ENCODE data around the gene BOD1L1.

The BOD1L1 gene

DNA sequence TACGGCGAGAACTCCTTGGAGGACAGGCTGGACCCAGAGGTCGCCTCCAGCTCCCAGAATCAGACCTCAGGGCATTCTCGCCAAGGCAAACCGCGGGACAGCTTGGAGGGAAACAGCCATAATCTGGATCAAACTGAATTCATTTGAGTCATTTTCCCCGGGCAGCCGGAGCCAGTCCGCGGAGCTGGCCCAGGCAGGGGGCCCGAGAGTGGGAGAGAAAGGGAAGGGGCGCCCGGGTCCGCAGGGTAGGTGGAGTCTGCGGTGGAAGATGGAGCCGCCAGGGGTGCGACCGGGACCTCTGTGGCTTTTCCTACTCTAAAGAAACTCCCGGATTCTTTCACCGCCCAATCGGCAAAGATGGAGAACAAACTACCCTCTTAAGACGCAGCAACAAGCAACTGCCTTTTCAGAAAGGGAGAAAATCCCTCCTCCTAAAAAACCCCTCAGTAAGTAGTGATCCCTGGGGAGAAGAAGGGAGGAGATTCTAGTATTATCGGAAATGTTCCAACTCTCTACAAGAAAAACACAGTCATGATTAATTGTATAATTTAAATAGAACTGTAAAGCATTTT lies 88.4 kb downstream of the BOD1L1 start:
- DNase-seq (ENCODE audit: low read depth), result no peak

DNA sequence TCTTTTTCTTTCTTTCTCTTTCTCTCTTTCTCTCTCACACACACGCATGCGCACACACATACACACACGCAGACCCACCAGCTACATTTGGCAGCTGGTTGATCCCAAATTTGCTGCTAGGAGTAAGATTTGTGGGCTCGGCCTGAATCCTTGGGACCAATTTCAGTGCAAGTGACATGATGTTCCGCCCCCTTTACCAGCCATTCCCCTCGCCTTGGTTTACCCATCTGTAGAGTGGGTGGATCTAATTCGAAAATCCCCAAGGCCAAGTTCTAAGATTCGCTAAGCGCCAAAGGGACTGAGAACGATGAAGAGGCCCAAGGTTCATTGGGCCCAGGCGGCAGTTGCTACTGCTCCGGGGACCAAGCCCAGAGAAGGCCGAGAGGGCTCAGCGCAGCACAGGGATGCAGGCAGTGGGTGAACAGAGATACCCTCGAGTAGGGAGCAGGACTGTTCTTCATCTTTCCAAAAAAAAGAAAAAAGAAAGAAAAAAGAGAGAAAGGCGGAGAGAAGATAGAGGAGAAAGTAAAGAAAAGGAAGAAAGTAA lies 89.0 kb downstream of the BOD1L1 start:
- DNase-seq (ENCODE audit: low read depth), result no peak

DNA sequence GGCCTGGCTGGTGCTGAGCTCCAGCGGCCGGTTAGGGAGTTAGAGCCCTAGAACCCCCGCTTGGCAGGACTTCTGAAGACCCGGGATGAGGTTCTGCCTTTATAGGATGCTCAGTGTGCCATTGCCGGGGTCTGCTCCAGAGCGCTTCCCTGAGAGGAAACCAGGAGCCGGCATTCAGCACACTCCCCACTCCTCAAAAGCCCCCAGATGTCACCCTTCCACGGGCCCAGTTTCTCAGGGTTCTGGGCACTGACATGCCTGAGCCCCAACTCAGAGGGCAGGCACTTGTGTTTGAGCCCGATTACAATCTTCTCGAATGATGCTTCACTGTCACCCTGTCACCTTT lies 89.7 kb downstream of the BOD1L1 start:
- no peak for DNase-seq (ENCODE audit: low read depth)

DNA sequence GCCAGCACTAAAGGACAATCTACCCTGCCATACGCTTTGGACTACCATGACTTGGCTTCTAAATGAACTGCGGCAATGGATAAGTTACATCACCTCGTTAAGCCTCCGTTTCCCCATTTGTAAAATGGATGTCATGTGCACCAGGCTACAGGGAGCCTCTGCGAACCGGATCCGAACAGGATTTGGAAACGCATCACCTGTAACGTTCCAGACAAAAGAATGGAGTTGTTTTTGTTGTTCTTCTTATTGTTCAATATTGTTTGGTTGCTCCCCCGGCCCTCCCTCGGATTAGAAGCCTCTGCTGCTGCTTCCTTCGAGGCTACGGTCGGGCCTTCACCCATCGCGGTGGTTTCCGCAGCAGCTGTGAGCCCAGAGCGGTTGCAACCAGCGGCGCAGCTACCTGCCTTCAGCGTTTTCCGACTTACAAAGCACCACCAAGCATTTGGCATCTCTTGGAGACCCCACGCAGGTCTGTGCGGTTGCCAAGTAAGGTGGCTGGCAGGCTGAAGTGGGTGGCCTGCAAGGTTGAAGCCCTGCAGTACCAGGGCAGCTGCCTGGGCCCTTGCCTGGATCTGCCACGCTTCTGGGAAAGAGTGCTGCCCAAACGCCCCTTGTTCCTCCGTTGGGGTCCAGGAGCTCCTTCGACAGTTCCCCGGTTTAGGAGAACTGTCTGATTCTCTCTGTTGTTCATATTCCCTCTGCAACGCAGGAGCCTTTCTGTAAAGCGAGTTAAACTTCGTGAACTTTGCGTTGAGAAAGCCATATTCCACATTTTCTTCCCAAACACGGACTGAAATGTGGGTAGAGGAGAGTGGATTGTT lies 90.3 kb downstream of the BOD1L1 start:
- no peak for DNase-seq (ENCODE audit: low read depth)

DNA sequence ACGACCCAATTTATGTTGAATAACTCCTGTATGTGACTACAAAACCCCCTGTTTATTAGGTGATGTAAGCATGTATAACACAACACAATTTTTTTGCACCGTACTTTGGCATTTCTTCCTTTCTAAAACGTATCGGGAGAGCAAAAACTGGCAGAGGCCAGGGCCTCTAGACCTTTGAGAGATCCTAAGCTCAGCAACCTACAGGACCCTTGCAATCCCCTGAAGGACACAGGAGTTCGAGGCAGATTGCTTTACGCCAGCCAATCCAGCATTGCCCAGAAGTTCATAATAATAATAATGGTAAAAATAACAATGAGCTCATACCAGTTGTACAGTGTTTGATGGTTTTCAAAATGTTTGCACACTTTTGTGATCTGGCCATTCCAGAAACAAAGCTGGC lies 90.9 kb downstream of the BOD1L1 start:
- DNase-seq (ENCODE audit: low read depth), result no peak

DNA sequence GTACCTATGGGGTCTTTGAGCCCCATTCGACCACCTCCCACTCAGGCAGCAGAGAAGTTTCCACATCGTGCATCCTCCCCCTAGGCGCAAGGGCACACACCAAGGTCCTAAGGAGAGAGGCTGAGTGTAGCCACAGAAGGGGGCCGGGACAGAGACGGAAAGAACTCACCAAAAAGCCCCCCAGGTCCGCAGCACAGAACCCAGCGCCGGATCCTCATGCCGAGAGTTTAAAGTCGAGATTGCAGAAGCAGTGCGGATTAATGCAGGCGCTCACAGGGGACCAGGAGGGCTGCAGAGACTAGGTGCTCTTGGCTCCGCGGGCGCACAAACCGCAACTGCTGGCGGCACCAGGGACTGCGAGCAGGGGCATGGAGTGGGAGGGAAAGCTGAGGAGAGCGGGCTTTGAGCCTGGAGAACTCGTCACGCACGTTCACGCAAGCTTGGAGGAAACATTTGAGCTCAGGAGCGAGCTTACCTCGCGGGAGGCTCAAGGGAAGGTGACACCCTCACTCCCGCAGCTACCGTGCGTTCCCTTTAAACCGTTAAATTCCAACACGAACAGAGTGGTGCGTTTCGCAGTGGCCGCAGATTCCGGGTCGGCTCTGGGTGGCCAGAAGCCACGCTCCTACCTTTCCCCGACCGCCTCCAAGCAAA lies 91.7 kb downstream of the BOD1L1 start:
- no peak for DNase-seq (ENCODE audit: low read depth)

DNA sequence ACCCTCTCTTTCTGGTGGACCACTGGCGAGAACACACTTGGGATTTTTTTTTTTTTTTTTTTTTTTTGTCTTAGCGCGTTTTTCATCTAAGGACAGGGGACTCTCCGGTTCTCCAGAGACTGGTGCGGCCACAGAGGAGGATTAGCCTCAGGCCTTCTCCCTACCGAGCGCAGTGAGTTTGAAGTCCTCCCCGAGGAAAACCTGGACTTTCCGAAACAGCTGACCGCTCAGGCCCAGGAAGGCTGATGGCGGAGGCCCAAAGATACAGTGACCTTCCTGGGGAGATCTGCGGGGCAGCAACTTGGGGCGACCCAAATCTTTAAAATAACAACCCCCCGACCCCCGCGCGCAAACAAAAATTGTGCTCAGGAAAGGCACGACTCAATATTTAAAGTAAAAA lies 92.4 kb downstream of the BOD1L1 start:
- DNase-seq (ENCODE audit: low read depth), result no peak

DNA sequence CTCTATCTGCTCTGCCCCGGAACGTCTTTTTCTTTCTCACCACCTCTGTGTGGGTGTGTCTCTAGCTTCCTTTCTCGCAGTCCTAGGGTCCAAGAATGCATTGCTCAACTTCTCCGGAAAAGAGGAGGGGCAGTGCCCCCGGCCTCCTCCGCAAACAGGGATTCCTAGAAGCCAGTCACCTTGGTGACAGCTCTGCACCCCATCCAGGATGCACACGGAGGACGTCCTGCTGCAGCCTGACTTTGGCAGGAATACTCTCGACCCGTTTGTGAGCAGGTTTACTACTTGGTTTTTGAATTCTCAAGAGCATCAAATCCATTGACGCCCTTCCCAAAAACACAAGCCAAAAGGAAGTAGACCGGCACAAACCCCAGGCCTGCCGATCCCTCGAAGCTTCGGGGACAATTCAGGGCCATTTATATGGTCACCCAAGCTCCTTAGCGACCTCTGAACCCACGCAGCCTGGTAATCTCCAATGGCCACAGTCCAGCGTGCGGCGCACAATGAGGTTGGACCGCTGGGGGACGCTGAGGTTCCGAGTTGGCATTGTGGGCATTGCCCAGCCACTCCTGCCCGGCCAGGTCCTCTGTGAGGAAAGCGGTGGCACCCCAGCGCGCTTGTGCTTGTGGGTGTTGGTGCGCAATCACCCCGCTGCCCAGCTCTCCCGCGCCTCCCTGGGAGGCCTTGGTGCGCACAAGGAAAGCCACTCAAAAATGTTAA lies 93.0 kb downstream of the BOD1L1 start:
- DNase-seq (ENCODE audit: low read depth), result no peak

DNA sequence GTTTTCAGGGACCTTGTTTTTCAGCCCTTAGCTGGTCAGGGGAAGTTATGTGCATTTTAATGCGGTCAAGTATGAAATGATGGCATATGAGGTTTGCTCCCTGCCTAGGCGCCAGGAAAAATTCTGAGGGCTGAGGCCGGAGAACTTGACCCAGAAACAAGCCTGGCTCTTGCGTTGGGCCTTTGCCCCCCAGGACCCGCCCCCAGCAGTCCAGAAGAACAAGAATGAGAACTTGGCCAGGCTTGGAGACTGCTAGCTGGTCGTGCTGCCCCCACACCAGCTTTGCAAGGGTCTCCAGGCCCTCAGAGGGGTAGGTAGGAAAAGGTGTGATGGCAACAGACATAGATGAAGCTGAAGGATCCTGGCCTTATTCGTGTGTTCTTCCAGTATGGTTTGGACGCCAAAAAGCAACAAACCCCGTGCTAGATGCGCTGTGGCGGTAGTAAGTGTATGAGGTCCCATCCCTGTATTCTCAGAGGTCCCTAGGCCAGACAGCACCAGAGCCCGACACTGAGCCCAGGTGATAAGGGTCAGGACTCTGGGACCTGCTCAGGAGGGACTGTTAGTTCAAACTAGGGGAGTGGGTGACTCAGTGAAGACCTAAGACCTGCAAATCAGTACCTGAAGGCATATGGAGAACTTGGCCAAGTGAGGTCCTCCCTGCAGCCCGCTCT lies 93.7 kb downstream of the BOD1L1 start:
- no peak for DNase-seq (ENCODE audit: low read depth)

DNA sequence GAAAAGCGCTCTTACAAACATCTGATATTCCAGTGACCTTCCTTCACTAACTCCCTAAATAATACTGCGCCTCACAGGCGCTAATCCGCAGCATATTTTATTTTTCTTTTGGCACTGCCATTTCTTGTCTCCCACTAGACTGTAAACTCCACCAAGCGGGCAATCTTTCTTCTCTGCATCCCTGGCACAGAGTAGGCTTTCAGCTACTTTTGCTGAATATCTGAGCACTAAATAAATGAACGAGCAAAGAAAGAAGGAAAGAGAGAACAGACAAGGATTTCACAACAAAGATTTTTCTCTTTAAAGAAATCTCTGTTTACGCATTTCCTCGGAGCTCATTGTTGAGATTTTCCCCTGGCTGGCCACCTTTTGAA lies 95.9 kb downstream of the BOD1L1 start:
- DNase-seq (ENCODE audit: low read depth), result no peak

DNA sequence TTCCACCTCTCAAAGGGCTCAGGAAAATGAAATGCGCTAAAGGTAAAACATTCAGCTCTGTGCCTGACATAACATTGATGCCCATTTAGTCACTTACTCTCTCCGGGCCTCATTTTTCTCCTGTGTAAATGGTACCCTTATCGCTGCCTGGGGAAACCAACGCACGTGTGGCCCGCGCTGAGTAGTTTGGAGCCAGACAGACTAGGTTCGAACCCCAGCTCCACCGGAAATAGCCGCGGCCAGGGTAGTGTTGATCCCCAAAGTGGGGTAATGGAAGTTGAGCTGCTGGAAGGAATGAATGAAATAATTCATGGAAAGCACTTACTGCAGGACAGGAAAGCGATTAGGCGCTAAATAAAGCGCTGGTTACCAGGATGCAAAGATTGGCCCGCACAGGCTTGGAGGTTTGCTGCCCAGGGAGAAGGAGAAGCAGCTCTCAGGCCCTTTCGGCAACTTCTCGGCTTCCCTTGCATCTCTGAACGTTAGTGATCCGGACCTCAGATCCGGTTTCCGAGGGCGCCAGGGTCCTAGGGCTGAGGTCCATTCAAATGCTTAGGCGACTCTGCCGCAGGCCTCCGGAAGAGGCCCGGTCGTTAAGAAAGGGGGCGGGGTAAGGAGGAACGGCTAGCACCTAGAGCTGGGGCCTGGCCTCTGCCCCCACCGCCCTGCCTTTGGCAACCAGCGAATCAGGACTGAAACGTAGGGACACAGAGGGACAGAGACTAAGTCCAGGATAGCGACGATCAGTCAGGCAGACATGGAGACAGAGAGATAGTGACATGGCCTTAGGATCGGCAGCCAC lies 96.5 kb downstream of the BOD1L1 start:
- no peak for DNase-seq (ENCODE audit: low read depth)

DNA sequence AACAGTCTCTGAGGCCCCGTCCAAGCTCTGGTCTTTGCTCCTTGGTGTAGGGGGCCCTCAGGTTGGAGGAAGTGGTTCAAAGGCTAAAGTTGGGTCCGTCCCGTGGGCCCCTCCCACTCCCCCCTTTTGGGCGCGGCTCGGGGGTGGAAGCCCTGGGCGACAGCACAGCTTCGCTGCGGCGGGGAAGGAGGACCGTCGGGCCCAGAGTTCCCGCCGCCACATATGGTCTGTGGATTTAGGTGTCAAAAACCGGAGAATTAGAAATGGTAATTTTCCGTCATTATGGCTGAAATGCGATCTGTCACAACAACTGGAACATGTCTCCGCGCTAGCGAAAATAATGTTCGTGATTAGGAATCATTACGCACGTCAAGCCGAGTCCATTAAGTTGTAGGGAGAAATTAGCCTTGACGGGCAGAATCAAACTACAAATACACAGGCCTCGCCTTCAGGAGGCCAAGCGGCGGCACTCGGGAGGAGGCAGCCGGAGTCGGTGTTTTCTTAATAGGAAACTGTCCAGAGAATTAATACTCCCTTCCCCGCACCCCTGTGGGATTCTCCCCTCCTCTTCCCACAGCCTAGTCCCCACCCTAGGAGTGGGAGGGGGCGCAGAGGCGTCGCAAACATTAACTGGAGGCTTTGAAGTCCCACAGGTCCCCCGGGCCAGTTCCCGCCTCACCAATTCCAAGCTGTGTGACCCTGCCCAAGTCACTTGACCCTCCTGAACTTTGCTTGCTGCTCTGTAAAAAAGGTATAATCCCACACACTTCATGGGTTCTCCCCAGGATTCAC lies 98.2 kb downstream of the BOD1L1 start:
- no peak for DNase-seq (ENCODE audit: low read depth)

DNA sequence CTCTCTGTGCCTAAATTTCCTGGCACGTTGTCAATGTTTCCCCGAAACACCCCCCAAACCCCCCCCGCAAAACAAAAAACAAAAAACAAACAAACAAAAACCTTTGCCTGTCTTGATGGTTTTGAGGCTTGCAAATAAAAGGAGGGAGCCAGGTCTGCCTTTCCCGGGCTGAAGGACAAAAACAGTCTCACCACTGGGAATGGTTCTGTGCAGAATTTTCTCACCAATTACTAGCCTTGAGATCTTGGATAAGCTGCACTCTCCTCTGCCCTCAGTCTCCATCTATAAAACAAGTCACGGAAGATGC lies 98.8 kb downstream of the BOD1L1 start:
- DNase-seq (ENCODE audit: low read depth), result no peak

DNA sequence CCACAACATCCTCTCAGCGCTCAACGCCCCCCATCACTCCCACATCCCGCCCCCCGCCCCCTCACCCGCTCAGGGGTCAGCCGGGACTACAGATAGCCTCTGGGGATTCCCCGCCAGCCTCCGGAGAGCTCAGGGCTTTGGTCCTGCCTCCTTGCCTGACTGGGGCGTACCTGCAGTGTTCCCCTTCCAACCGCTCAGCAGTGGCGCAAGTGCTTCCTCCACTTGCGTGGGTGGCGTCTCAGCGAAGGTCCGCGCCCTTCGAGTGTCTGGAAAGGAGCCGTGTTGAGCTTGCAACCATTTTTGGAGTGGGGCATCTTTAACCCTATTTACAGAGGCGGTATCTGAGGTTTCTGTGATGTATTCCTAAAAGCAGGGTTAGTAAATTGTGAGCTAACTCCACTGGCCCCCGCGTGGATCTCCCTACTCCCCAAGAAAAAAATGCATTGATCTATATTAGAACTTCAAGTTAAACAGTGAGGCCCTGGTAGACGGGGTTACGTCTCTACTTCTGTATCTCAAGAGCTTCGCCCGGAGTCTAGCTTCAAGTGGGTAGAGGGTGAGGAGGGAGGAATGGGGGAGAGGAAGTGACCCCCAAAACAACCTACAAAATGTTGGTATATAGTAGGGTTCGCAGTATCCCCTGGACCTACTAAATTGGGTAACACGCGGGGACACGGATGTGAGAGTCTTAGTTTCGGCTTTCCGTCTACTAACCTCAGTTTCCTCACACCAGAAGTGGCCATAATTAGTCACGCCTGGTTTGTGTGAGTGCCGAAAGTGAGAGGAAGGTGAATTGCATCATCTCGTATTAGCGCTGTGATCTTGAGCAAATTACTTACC lies 99.3 kb downstream of the BOD1L1 start:
- DNase-seq (ENCODE audit: low read depth), result no peak

DNA sequence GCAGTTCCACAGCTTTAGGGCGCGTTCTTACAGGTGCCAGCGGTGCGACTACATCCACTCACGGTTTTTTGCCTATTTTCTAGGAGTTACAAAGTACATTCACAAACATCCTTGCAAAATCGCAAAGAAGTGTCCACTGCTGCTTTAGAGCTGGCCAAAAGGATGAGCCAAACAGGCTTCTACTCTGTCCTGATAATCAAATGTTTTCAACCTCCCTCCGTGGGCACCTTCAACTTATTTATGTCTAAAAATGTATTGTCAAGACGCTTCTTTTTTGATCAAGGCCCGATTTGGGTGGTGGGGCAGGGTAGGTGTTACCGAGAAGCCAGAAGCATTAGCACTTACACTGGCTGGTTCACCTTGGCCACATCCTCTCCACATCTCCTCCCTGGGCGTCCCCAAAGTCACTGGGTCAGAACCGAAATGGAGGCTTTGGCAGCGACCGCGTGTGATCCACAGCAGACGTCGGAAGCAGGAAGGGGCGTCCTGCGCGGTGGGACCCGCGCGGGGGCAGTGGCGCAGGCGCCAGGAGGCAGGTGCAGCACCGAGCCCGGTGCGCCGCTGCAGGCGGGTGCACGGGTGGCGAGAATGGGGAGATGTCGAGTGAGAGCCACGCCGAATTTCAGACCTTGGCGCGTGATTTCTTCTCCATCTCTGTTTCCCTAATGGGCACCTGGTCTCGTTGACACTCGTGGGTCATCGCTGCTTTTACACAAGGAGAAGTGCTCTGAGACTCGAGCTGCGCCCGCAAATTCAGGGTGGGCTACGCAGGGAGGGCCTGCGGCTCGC lies 100.1 kb downstream of the BOD1L1 start:
- no peak for DNase-seq (ENCODE audit: low read depth)

DNA sequence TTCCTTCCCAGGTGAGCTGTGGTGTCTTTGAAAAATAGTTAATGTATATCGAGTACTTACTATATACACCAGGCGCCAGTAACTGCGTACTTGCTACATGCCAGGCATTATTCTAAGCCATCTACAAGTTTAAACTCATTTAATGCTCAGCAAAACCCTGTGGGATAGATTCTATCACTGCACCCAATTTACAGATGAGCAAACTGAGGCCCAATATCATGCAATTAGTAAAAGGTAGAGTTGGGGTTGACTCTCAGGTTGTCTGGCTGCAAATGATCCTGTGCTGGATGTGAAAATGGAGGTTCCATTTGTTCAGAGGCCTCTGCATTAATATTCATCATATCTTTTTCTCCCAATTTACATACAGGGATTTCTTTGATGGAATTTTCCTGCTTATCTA lies 100.9 kb downstream of the BOD1L1 start:
- no peak for DNase-seq (ENCODE audit: low read depth)

DNA sequence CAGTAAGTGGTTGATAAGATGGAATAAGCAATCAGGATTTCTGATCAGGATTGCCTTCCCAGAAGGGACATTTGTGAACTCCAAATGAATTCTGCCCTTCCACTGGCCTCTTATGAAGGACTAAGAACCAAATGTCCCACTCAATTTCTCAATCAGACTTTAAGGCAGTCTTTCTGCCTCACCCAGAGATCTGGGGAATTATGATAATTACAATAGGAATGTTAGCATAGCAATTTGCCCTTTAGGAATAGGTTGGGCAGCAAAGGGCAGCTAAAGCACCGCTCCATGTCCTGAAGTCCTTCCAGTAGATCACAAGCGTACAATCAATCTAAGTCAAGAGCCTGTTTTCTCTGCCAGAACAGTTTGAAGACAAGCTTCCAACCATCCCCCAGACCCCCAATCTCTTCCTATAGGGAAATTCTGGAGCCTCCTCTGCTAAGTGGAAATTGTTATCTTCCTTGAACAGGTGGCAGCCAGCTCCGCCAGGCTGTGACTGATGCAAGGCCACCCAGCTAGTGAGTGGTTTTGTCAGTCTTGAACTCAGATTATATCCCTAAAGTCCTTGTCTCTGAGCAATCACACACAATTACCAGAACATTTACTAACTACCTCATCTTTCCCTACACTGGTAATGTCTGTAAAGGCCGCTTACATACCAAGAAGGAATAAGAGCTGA lies 101.8 kb downstream of the BOD1L1 start:
- no peak for DNase-seq (ENCODE audit: low read depth)

DNA sequence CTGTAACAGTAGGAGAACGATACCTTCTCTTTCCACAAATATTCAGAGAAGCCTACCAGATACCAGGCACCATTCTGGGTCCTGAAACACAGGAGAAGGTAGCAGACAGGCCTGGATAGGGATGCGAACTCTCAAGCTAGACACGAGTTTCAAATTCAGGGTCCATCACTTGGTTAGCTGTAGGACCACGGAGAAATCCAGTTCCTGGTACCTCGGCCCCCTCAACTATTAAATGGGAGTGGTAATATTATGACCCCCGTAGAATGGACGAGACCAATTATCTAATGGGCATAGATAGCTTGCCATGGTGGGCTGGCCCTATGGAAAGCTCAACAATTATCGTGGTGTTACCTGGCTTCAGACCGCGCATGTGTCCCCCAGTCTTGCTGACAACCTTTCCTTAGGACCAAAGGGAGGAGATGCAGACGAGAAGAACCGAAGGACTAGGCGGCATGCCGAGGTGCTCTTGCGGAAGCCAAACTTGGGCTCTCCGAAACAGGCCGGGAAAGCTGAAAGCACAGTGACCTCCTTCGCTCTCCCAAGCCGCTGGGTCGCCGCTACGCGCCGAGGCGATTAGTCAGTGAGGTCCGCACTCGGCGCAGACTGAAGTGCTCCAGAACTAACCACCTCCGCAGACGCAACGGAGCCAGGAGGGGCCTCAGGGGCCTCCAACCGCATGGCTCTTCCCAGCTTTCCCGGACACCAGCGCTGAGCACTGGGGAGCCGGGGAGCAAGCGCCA lies 102.9 kb downstream of the BOD1L1 start:
- DNase-seq (ENCODE audit: low read depth), result no peak

All from GM04503 (cell line).